ENCODE measurements around the gene COL6A3.

COL6A3 gene, protein sequence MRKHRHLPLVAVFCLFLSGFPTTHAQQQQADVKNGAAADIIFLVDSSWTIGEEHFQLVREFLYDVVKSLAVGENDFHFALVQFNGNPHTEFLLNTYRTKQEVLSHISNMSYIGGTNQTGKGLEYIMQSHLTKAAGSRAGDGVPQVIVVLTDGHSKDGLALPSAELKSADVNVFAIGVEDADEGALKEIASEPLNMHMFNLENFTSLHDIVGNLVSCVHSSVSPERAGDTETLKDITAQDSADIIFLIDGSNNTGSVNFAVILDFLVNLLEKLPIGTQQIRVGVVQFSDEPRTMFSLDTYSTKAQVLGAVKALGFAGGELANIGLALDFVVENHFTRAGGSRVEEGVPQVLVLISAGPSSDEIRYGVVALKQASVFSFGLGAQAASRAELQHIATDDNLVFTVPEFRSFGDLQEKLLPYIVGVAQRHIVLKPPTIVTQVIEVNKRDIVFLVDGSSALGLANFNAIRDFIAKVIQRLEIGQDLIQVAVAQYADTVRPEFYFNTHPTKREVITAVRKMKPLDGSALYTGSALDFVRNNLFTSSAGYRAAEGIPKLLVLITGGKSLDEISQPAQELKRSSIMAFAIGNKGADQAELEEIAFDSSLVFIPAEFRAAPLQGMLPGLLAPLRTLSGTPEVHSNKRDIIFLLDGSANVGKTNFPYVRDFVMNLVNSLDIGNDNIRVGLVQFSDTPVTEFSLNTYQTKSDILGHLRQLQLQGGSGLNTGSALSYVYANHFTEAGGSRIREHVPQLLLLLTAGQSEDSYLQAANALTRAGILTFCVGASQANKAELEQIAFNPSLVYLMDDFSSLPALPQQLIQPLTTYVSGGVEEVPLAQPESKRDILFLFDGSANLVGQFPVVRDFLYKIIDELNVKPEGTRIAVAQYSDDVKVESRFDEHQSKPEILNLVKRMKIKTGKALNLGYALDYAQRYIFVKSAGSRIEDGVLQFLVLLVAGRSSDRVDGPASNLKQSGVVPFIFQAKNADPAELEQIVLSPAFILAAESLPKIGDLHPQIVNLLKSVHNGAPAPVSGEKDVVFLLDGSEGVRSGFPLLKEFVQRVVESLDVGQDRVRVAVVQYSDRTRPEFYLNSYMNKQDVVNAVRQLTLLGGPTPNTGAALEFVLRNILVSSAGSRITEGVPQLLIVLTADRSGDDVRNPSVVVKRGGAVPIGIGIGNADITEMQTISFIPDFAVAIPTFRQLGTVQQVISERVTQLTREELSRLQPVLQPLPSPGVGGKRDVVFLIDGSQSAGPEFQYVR (N-terminal part only)

DNA sequence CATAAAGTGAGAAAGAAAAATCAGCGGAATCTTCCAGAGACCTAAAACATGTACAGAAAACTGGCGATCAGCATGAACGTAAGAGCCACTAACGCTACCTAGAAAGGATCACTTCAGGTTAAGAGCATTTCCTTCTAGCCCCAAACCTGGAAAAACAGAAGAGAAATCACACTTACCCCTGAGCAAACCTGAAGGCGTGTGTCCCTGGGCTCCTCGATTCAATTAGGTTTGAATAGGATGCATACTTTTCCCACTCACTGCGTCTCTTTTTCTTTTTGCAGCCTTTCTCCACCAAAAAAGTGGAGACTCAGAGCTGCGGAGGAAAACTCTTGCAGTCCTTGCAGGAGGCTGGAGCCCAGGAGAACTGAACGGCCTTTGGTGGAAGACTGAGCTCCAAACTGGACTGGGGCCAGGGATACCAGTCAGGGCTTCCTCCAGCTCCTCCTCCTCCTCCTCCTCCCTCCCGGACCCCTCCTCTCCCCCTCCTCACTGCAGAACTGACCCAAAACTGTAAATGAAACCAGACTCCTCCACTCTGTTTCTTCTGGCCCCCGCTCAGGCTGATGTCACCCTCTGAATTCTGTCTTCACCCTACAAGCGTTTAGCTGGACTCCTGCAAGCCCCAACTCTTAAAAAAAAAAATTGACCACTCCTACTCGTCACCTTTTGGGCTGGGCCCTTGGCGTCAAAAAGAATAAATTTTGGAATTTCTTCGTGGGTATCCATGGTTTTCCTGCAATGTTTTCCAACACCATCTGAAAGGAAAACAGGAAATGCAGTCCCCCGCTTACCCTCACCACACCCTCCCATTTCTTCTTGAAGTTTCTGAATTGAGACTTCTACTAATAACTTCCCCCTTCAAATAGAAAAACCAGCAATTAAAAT, at the start of gene COL6A3:
COL6A3 (minus strand) TSS at position 388 of the 885 bp plus-strand sequence. CDS start 17,347 bp downstream, outside the sequence.
- TF ChIP-seq EP300 (IDR thresholded peaks at IDR 0.05; ENCODE audit: borderline replicate concordance) (no peak), RAD21 (IDR thresholded peaks at IDR 0.05; ENCODE audit: low read depth) (no peak), EGR1 (IDR thresholded peaks at IDR 0.05) (no peak), FOXM1 (IDR thresholded peaks at IDR 0.05; ENCODE audit: borderline replicate concordance, low read depth) (no peak), ZBTB7A (IDR thresholded peaks at IDR 0.05; ENCODE audit: low read depth) (no peak)
- TF ChIP-seq, protein P1, sequence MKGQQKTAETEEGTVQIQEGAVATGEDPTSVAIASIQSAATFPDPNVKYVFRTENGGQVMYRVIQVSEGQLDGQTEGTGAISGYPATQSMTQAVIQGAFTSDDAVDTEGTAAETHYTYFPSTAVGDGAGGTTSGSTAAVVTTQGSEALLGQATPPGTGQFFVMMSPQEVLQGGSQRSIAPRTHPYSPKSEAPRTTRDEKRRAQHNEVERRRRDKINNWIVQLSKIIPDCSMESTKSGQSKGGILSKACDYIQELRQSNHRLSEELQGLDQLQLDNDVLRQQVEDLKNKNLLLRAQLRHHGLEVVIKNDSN (IDR thresholded peaks at IDR 0.05): no peak

DNA sequence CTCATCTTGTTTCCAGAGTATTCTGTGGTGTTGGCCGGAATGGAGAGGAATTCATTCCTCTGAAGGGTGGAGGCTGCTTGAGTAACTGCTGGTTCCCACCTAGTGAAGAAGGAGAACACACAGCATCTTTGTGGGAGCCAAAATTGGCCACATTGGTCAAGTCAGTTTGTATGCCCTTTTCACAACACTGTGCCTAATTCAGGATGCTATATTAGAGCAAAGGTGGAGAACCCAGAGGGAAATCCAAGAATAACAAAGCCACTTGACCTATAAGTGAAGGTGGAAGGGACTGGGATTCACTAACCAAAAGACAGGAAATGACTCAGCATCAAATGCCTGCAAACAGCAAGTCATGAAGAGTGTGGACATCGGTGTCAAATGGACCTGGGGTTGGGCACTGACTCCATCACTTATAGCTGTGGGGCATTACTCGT, 45.8 kb upstream of the COL6A3 start:
- TF ChIP-seq ZBTB7A (IDR thresholded peaks at IDR 0.05; ENCODE audit: low read depth): no peak
- TF ChIP-seq YY1 (IDR thresholded peaks at IDR 0.05; ENCODE audit: low read depth): no peak
- no peak for TF ChIP-seq TAF1 (IDR thresholded peaks at IDR 0.05; ENCODE audit: low read depth)
- no peak for TF ChIP-seq CREB1 (IDR thresholded peaks at IDR 0.05; ENCODE audit: low read depth)

DNA sequence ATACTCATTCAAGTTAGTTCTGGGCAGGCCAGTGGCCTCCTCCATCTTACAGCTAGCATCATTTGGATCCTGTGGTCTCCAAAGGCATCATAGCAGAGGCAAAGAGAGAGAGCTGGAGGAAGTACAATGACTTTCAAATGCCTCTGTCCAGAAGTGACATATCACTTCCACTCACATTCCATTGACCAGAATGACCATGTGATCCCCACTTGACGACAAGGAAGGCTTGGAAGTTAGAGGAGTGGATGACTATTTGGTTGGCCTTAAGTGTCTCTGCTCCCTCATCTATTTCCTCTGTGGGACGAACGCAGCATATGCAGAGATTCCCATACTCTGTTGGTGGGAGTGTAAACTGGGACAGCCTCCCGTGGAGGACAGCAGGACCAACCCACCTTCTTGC, 45.3 kb upstream of the COL6A3 start:
- TF ChIP-seq, protein P2, sequence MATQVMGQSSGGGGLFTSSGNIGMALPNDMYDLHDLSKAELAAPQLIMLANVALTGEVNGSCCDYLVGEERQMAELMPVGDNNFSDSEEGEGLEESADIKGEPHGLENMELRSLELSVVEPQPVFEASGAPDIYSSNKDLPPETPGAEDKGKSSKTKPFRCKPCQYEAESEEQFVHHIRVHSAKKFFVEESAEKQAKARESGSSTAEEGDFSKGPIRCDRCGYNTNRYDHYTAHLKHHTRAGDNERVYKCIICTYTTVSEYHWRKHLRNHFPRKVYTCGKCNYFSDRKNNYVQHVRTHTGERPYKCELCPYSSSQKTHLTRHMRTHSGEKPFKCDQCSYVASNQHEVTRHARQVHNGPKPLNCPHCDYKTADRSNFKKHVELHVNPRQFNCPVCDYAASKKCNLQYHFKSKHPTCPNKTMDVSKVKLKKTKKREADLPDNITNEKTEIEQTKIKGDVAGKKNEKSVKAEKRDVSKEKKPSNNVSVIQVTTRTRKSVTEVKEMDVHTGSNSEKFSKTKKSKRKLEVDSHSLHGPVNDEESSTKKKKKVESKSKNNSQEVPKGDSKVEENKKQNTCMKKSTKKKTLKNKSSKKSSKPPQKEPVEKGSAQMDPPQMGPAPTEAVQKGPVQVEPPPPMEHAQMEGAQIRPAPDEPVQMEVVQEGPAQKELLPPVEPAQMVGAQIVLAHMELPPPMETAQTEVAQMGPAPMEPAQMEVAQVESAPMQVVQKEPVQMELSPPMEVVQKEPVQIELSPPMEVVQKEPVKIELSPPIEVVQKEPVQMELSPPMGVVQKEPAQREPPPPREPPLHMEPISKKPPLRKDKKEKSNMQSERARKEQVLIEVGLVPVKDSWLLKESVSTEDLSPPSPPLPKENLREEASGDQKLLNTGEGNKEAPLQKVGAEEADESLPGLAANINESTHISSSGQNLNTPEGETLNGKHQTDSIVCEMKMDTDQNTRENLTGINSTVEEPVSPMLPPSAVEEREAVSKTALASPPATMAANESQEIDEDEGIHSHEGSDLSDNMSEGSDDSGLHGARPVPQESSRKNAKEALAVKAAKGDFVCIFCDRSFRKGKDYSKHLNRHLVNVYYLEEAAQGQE (IDR thresholded peaks at IDR 0.05; ENCODE audit: low read depth): no peak
- TF ChIP-seq, protein P3, sequence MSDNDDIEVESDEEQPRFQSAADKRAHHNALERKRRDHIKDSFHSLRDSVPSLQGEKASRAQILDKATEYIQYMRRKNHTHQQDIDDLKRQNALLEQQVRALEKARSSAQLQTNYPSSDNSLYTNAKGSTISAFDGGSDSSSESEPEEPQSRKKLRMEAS (IDR thresholded peaks at IDR 0.05): no peak
- TF ChIP-seq FOXM1 (IDR thresholded peaks at IDR 0.05; ENCODE audit: borderline replicate concordance, low read depth) (no peak), CEBPB (IDR thresholded peaks at IDR 0.05) (no peak), ZBTB7A (IDR thresholded peaks at IDR 0.05; ENCODE audit: low read depth) (no peak), TCF12 (IDR thresholded peaks at IDR 0.05; ENCODE audit: low read depth) (no peak), TAF1 (IDR thresholded peaks at IDR 0.05; ENCODE audit: low read depth) (no peak), CREB1 (IDR thresholded peaks at IDR 0.05; ENCODE audit: low read depth) (no peak), EP300 (IDR thresholded peaks at IDR 0.05; ENCODE audit: borderline replicate concordance) (no peak), EGR1 (IDR thresholded peaks at IDR 0.05) (no peak)

DNA sequence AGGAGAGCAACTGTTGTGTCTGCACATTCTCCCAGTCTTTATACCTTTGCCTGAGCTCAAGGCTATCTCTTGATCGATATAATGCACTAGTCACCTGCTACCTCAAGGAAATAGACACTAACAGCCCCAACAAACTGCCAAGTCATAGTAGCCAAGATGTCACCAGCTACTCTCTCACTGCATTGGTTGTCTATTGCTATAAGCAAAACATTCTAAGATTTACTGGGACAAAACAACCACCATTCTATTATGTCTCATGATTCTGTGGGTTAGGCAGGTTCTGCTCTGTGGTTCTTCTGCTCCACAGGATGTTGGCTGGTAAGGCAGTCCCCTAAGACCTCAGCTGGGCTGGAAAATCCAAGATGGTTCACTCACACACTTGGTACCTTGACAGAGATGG, 44.6 kb upstream of the COL6A3 start:
- TF ChIP-seq YY1 (IDR thresholded peaks at IDR 0.05; ENCODE audit: low read depth): no peak

DNA sequence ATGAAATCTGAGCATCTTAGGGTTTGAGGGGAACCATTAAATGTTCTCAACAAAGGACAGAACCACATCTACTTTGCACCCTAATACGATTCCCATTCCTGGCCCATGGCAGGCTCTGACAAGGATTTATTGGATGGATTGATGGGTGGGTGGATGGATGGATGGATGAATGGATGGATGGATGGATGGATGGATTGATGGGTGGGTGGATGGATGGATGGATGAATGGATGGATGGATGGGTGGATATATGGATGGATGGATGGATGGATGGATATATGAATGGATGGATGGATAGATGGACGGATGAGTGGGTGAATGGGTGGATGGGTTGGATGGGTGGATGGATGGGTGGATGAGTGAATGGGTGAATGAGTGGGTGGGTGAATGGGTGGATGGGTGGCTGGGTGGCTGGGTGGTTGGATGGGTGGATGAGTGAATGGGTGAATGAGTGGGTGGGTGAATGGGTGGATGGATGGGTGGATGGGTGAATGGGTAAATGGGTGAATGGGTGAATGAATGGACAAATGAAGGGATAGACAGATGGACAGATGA, 43.5 kb upstream of the COL6A3 start:
- TF ChIP-seq CEBPB (IDR thresholded peaks at IDR 0.05) (no peak), EGR1 (IDR thresholded peaks at IDR 0.05) (no peak), TCF12 (IDR thresholded peaks at IDR 0.05; ENCODE audit: low read depth) (no peak), TAF1 (IDR thresholded peaks at IDR 0.05; ENCODE audit: low read depth) (no peak), TEAD4 (IDR thresholded peaks at IDR 0.05) (no peak), NFIC (IDR thresholded peaks at IDR 0.05) (no peak), ZBTB7A (IDR thresholded peaks at IDR 0.05; ENCODE audit: low read depth) (no peak), EP300 (IDR thresholded peaks at IDR 0.05; ENCODE audit: borderline replicate concordance) (no peak)
- TF ChIP-seq, protein P3 (IDR thresholded peaks at IDR 0.05): no peak
- TF ChIP-seq, protein P1 (IDR thresholded peaks at IDR 0.05): no peak

DNA sequence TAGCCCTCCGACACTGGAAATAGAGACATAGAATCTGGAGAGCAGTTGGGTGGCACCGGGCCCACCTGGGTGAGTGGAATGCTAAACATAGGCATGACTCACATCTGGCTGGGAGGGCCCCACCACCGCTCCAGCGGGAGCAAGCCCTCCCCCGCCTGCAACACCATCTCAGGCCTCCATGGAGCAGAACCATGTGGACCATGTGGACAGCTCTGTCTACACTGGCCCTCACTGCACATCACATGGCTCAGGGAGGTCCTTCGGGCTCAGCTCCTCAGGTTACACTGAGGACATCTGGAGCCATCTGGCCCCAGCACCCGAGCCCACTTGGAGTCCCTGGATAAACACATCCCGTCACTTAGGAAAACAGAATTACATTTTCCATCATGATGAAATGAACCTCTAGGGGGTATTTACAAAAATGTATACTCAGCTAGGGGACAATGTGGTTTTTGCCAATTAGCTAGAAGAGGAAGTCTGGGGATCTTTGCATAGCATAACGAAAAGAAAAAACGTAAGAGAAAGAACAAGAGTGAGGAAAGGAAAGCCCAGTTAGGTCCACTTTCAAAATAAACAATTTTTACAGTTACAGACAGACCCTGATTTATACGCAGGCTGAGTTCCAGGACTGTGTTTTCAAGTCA, 42.4 kb upstream of the COL6A3 start:
- TF ChIP-seq RAD21 (IDR thresholded peaks at IDR 0.05; ENCODE audit: low read depth) (no peak), TCF12 (IDR thresholded peaks at IDR 0.05; ENCODE audit: low read depth) (no peak), ZBTB7A (IDR thresholded peaks at IDR 0.05; ENCODE audit: low read depth) (no peak), CEBPB (IDR thresholded peaks at IDR 0.05) (no peak), TAF1 (IDR thresholded peaks at IDR 0.05; ENCODE audit: low read depth) (no peak), FOXM1 (IDR thresholded peaks at IDR 0.05; ENCODE audit: borderline replicate concordance, low read depth) (no peak), TEAD4 (IDR thresholded peaks at IDR 0.05) (no peak), CREB1 (IDR thresholded peaks at IDR 0.05; ENCODE audit: low read depth) (no peak), EGR1 (IDR thresholded peaks at IDR 0.05) (no peak), YY1 (IDR thresholded peaks at IDR 0.05; ENCODE audit: low read depth) (no peak)
- TF ChIP-seq, protein P3 (IDR thresholded peaks at IDR 0.05): no peak
- TF ChIP-seq, protein P1 (IDR thresholded peaks at IDR 0.05): no peak

All from Ishikawa (cell line).